ENCODE data around the gene MPI.

MPI gene

GRCh38 chr15:74935193-74935592, 45.4 kb downstream of the MPI start:
- peak; percentile 31 for DNase-seq (ENCODE audit: low spot score)

- DNase-seq (ENCODE audit: low spot score) = peak; percentile 12
Measured at GRCh38 chr15:74937272-74937589, 47.4 kb downstream of the MPI start.

GRCh38 chr15:74937590-74938371, 47.9 kb downstream of the MPI start, which contains the start of gene COX5A:
Gene COX5A (minus strand): TSS chr15:74938073. CDS start chr15:74938014, 59 bp downstream.
- peak; percentile 95 for DNase-seq (ENCODE audit: low spot score)

DNA sequence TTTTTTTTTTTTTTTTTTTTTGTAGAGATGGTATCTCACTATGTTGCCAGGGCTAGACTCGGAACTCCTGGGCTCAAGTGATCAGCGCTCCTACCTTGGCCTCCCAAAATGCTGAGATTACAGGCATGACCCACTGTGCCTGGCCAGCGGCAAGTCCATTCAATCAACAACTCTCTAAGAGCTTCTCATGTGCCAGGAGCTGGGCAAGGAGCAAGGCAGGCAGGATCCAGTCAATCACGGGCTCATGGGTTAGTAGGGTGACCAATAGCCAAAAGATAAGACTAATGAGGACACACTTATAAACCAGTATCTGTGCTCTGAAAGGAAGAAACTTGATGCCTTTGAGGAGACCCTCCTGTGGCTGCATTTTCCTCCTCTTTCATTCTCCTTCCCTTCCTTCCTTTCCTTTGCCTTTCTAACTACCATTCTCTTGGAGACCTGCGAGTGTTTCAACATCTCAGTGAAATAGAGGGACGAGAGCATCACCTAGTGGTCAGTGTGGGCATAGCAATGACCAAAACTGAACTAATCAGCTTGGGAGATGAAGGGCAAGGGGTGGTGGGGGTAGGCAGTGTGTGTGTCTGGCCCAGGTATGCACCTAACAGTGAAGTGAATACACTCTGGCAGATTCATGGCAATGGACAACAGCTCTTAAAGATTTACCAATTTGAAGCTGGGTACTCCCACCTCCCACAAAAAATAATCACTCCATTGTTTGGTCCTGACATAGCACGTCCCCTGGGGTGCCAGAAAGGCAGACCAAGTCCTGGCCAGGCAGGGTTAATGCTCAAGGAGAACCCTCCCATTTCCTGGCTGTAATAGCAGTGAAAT, 60.5 kb downstream of the MPI start:
- peak; percentile 89 for DNase-seq (ENCODE audit: low spot score)

- DNase-seq (ENCODE audit: low spot score) = no peak
Measured at GRCh38 chr15:74951006-74951405, 61.2 kb downstream of the MPI start.

Measured in cerebellar cortex (tissue), 1 donor.